ENCODE data around the gene CRLF1. TPM values are rescaled to one million over a fixed set of nuclear protein-coding genes. Genes with fewer than 3 reads are reported as not detected.

Gene CRLF1
- polyA plus RNA-seq (2013, experiment 1 of 2) = 17.2 TPM
- polyA plus RNA-seq (2013, experiment 2 of 2) = 16.7 TPM

- Histone ChIP-seq H3K4me2 (ENCODE audit: low read length) (peak within 1 kb of the TSS; percentile 46), H3K4me1 (ENCODE audit: control insufficient read depth, low read depth, low read length) (peaks cover 9% of the 10 kb centered on the region), H2BK120ac (ENCODE audit: low read depth, low read length) (no peak within 1 kb of the TSS), H2BK15ac (replicated peaks; ENCODE audit: low read depth) (no peak within 1 kb of the TSS), H3K36me3 (ENCODE audit: control insufficient read depth, insufficient read depth, low read length) (no peaks in the 10 kb centered on the region), H3K56ac (ENCODE audit: low read length) (peak within 1 kb of the TSS; percentile 80), H3K18ac (ENCODE audit: low read length) (peak within 1 kb of the TSS; percentile 24), H3K79me2 (ENCODE audit: control insufficient read depth, insufficient read depth, low read length) (no peaks in the 10 kb centered on the region), H3K23ac (ENCODE audit: low read length) (no peak within 1 kb of the TSS), H3K79me1 (ENCODE audit: low read length) (no peaks in the 10 kb centered on the region), H3K4ac (ENCODE audit: low read depth, low read length) (peak within 1 kb of the TSS; percentile 25), H3K27ac (ENCODE audit: low read depth, low read length) (no peak within 1 kb of the TSS), H3K9ac (ENCODE audit: low read length) (peak within 1 kb of the TSS; percentile 54), H3K4me3 (ENCODE audit: low read length) (no peak within 1 kb of the TSS), H2AK5ac (ENCODE audit: low read length) (no peak within 1 kb of the TSS), H4K8ac (ENCODE audit: low read depth, low read length) (no peak within 1 kb of the TSS), H4K5ac (ENCODE audit: low read length) (no peak within 1 kb of the TSS), H3K27me3 (ENCODE audit: insufficient read depth, low read length, poor library complexity) (peaks cover 42% of the 10 kb centered on the region), H2BK5ac (ENCODE audit: low read length) (no peak within 1 kb of the TSS)
- DNase-seq = no peak
- no CpG with 5 or more reads among the region's 116 CpGs for WGBS (ENCODE audit: extremely low coverage, insufficient coverage, low lambda C conversion rate)
These were observed at the start of gene CRLF1 for GRCh38 chr19:18606281-18607225. CRLF1 (minus strand) TSS chr19:18606799; CDS start chr19:18606656, 143 bp downstream.

DNA sequence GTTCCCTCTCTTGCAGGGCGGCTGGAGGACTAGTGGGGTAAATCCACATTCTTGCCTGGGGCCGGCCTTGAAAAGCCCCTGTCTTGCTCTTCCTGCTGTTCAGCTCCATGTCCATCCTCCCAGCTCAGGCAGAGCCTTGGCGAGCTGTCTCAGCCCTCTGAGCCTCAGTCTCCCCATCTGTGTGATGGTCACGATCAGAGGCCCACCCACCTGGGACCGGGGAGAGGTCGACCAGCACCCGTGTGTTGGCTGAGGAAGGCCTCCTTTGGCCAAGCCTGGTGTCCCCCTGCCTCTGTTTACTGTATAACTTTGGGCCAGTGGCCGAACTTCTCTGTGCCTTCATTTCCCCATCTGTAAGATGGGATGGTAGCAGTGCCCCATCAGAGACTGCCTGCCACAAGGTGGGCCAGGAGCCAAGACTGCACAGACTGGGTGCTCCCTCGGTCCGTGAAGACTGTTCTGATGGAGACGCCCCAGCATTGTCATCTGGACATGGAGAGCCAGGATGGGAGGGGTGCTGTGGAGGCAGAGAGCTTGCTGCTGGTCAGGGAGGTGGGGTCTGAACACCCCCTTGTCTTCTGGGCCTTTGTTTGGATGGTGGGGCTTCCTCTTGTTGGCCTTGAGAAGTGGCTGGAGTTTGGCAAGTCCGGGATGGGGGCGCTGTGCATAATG lies 48.7 kb upstream of the CRLF1 start:
- H3K4ac ChIP-seq (ENCODE audit: low read depth, low read length) = no peak overlapping the region
- H3K36me3 ChIP-seq (ENCODE audit: control insufficient read depth, insufficient read depth, low read length) = no peaks in the 10 kb centered on the region
- H4K8ac ChIP-seq (ENCODE audit: low read depth, low read length) = no peak overlapping the region
- H2BK120ac ChIP-seq (ENCODE audit: low read depth, low read length) = no peak overlapping the region
- H3K4me2 ChIP-seq (ENCODE audit: low read length) = no peak overlapping the region
- H3K4me1 ChIP-seq (ENCODE audit: control insufficient read depth, low read depth, low read length) = no peaks in the 10 kb centered on the region
- H2AK5ac ChIP-seq (ENCODE audit: low read length) = no peak overlapping the region
- H3K23ac ChIP-seq (ENCODE audit: low read length) = no peak overlapping the region
- H3K79me2 ChIP-seq (ENCODE audit: control insufficient read depth, insufficient read depth, low read length) = no peaks in the 10 kb centered on the region
- no peak overlapping the region for H4K5ac ChIP-seq (ENCODE audit: low read length)
- WGBS (ENCODE audit: extremely low coverage, insufficient coverage, low lambda C conversion rate) = no CpG with 5 or more reads among the region's 13 CpGs
- no peak overlapping the region for H3K4me3 ChIP-seq (ENCODE audit: low read length)
- H3K18ac ChIP-seq (ENCODE audit: low read length) = no peak overlapping the region
- no peak overlapping the region for H3K9ac ChIP-seq (ENCODE audit: low read length)
- H3K79me1 ChIP-seq (ENCODE audit: low read length) = no peaks in the 10 kb centered on the region
- DNase-seq = no peak
- H3K27me3 ChIP-seq (ENCODE audit: insufficient read depth, low read length, poor library complexity) = no peaks in the 10 kb centered on the region
- no peak overlapping the region for H3K27ac ChIP-seq (ENCODE audit: low read depth, low read length)
- no peak overlapping the region for H2BK15ac ChIP-seq (replicated peaks; ENCODE audit: low read depth)
- H3K56ac ChIP-seq (ENCODE audit: low read length) = no peak overlapping the region
- H2BK5ac ChIP-seq (ENCODE audit: low read length) = no peak overlapping the region

DNA sequence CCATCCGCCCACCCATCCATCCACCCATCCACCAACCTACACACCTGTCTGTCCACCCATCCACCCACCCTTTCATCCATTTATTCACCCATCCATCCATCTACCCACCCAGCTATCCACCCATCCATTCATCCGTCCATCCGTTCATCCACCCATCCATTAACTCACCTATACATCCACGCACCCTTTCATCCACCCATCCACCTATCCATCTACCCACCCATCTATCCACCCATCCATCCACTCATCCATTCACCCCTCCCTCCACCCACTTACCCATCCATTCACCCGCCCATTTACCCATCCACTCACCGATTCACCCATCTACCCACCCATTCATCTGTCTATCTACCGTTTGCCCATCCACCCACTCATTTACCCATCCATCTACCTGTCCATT lies 47.9 kb upstream of the CRLF1 start:
- Histone ChIP-seq H3K4me2 (ENCODE audit: low read length) (no peak overlapping the region), H3K27me3 (ENCODE audit: insufficient read depth, low read length, poor library complexity) (no peaks in the 10 kb centered on the region), H3K4me1 (ENCODE audit: control insufficient read depth, low read depth, low read length) (no peaks in the 10 kb centered on the region), H3K18ac (ENCODE audit: low read length) (no peak overlapping the region), H2AK5ac (ENCODE audit: low read length) (no peak overlapping the region), H3K9ac (ENCODE audit: low read length) (no peak overlapping the region), H3K36me3 (ENCODE audit: control insufficient read depth, insufficient read depth, low read length) (no peaks in the 10 kb centered on the region), H3K56ac (ENCODE audit: low read length) (no peak overlapping the region), H3K4me3 (ENCODE audit: low read length) (no peak overlapping the region), H2BK15ac (replicated peaks; ENCODE audit: low read depth) (no peak overlapping the region), H3K23ac (ENCODE audit: low read length) (no peak overlapping the region), H4K5ac (ENCODE audit: low read length) (no peak overlapping the region), H2BK5ac (ENCODE audit: low read length) (no peak overlapping the region), H3K27ac (ENCODE audit: low read depth, low read length) (no peak overlapping the region), H2BK120ac (ENCODE audit: low read depth, low read length) (no peak overlapping the region), H3K79me1 (ENCODE audit: low read length) (no peaks in the 10 kb centered on the region), H3K4ac (ENCODE audit: low read depth, low read length) (no peak overlapping the region), H3K79me2 (ENCODE audit: control insufficient read depth, insufficient read depth, low read length) (no peaks in the 10 kb centered on the region), H4K8ac (ENCODE audit: low read depth, low read length) (no peak overlapping the region)
- DNase-seq = no peak
- WGBS (ENCODE audit: extremely low coverage, insufficient coverage, low lambda C conversion rate) = 100% methylated on average over 1 of the region's 7 CpGs

GRCh38 chr19:18653853-18654252 lies 47.3 kb upstream of the CRLF1 start:
- WGBS (ENCODE audit: extremely low coverage, insufficient coverage, low lambda C conversion rate) = no CpG with 5 or more reads among the region's 1 CpG
- H3K4me3 ChIP-seq (ENCODE audit: low read length) = no peak overlapping the region
- H3K4ac ChIP-seq (ENCODE audit: low read depth, low read length) = no peak overlapping the region
- H4K5ac ChIP-seq (ENCODE audit: low read length) = no peak overlapping the region
- H3K23ac ChIP-seq (ENCODE audit: low read length) = no peak overlapping the region
- no peak overlapping the region for H3K27ac ChIP-seq (ENCODE audit: low read depth, low read length)
- H3K79me1 ChIP-seq (ENCODE audit: low read length) = no peaks in the 10 kb centered on the region
- H3K9ac ChIP-seq (ENCODE audit: low read length) = no peak overlapping the region
- no peak overlapping the region for H2BK120ac ChIP-seq (ENCODE audit: low read depth, low read length)
- H3K56ac ChIP-seq (ENCODE audit: low read length) = no peak overlapping the region
- H3K27me3 ChIP-seq (ENCODE audit: insufficient read depth, low read length, poor library complexity) = no peaks in the 10 kb centered on the region
- H3K79me2 ChIP-seq (ENCODE audit: control insufficient read depth, insufficient read depth, low read length) = no peaks in the 10 kb centered on the region
- DNase-seq = no peak
- no peak overlapping the region for H4K8ac ChIP-seq (ENCODE audit: low read depth, low read length)
- H3K18ac ChIP-seq (ENCODE audit: low read length) = no peak overlapping the region
- no peak overlapping the region for H2AK5ac ChIP-seq (ENCODE audit: low read length)
- no peak overlapping the region for H3K4me2 ChIP-seq (ENCODE audit: low read length)
- H2BK5ac ChIP-seq (ENCODE audit: low read length) = no peak overlapping the region
- no peak overlapping the region for H2BK15ac ChIP-seq (replicated peaks; ENCODE audit: low read depth)
- no peaks in the 10 kb centered on the region for H3K36me3 ChIP-seq (ENCODE audit: control insufficient read depth, insufficient read depth, low read length)
- H3K4me1 ChIP-seq (ENCODE audit: control insufficient read depth, low read depth, low read length) = no peaks in the 10 kb centered on the region

DNA sequence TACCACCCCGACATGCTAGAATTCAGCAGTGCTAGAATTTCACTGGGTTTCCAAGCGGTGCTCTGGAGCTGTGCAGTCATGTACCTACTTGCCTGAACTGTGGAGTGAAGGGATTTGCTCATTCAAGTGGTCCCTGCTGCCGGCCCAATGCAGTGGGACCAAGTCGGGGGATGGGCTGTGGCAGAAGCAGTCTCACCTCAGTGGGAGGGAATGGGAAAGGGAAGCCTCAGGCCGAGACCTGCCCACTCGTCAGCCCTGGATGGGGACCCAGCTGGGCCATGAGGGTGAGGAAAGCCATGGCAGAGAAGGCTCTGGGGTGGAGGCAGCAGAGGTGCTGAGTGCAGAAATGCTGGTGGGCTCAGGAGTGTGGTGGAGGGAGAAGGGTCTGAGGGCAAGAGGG lies 45.1 kb upstream of the CRLF1 start:
- no peak overlapping the region for H2BK5ac ChIP-seq (ENCODE audit: low read length)
- no peak for DNase-seq
- no peaks in the 10 kb centered on the region for H3K27me3 ChIP-seq (ENCODE audit: insufficient read depth, low read length, poor library complexity)
- no peak overlapping the region for H3K4ac ChIP-seq (ENCODE audit: low read depth, low read length)
- H3K56ac ChIP-seq (ENCODE audit: low read length) = peak overlapping the region; percentile 34
- no peak overlapping the region for H2BK15ac ChIP-seq (replicated peaks; ENCODE audit: low read depth)
- H3K4me3 ChIP-seq (ENCODE audit: low read length) = no peak overlapping the region
- no peak overlapping the region for H4K8ac ChIP-seq (ENCODE audit: low read depth, low read length)
- no peak overlapping the region for H3K23ac ChIP-seq (ENCODE audit: low read length)
- no peaks in the 10 kb centered on the region for H3K79me2 ChIP-seq (ENCODE audit: control insufficient read depth, insufficient read depth, low read length)
- H3K4me1 ChIP-seq (ENCODE audit: control insufficient read depth, low read depth, low read length) = no peaks in the 10 kb centered on the region
- H2BK120ac ChIP-seq (ENCODE audit: low read depth, low read length) = no peak overlapping the region
- no peak overlapping the region for H3K27ac ChIP-seq (ENCODE audit: low read depth, low read length)
- H3K36me3 ChIP-seq (ENCODE audit: control insufficient read depth, insufficient read depth, low read length) = no peaks in the 10 kb centered on the region
- H2AK5ac ChIP-seq (ENCODE audit: low read length) = no peak overlapping the region
- WGBS (ENCODE audit: extremely low coverage, insufficient coverage, low lambda C conversion rate) = no CpG with 5 or more reads among the region's 6 CpGs
- no peak overlapping the region for H3K9ac ChIP-seq (ENCODE audit: low read length)
- H3K18ac ChIP-seq (ENCODE audit: low read length) = no peak overlapping the region
- no peaks in the 10 kb centered on the region for H3K79me1 ChIP-seq (ENCODE audit: low read length)
- no peak overlapping the region for H4K5ac ChIP-seq (ENCODE audit: low read length)
- H3K4me2 ChIP-seq (ENCODE audit: low read length) = no peak overlapping the region

Measured in mesendoderm (in vitro differentiated cells).